GM18858 (cell line): ENCODE data around the gene TMEM150C.
"Not testable (repeated sequence)": the region's sequence is repeated elsewhere in the genome, so short reads cannot be mapped to it uniquely, and the experiment has no call there.

Experiments used
- ATAC-seq: cut with Tn5 transposase; IDR thresholded peaks from one replicate; pipeline ENCODE4 v1.9.1; 2021; ENCODE audit not compliant: unreplicated experiment

Gene TMEM150C

GRCh38 chr4:82569727-82570126 lies 7.9 kb upstream of the TMEM150C start:
- ATAC-seq, result no peak

GRCh38 chr4:82569076-82569475 lies 7.3 kb upstream of the TMEM150C start:
- ATAC-seq, result no peak

GRCh38 chr4:82567444-82567843 lies 5.7 kb upstream of the TMEM150C start:
- no peak for ATAC-seq

GRCh38 chr4:82562564-82562854 lies 721 bp upstream of the TMEM150C start:
- no peak for ATAC-seq

- no peak for ATAC-seq
Measured at GRCh38 chr4:82560853-82561785, 669 bp downstream of the TMEM150C start.

GRCh38 chr4:82559735-82560120 lies 2.1 kb downstream of the TMEM150C start:
- ATAC-seq, result no peak

- ATAC-seq, result not testable (repeated sequence)
Measured at GRCh38 chr4:82559090-82559734, 2.6 kb downstream of the TMEM150C start.

- ATAC-seq, result no peak
Measured at GRCh38 chr4:82555276-82555675, 6.5 kb downstream of the TMEM150C start.

- ATAC-seq, result no peak
Measured at GRCh38 chr4:82553020-82553419, 8.8 kb downstream of the TMEM150C start.

GRCh38 chr4:82551734-82552133 lies 10.1 kb downstream of the TMEM150C start:
- ATAC-seq, result no peak

GRCh38 chr4:82547850-82548249 lies 13.9 kb downstream of the TMEM150C start:
- not testable (repeated sequence) for ATAC-seq

- no peak for ATAC-seq
Measured at GRCh38 chr4:82543131-82543530, 18.7 kb downstream of the TMEM150C start.

GRCh38 chr4:82542642-82543041 lies 19.1 kb downstream of the TMEM150C start:
- no peak for ATAC-seq

GRCh38 chr4:82529322-82529721 lies 32.5 kb downstream of the TMEM150C start:
- ATAC-seq, result no peak

GRCh38 chr4:82528868-82529267 lies 32.9 kb downstream of the TMEM150C start:
- no peak for ATAC-seq

GRCh38 chr4:82528074-82528473 lies 33.7 kb downstream of the TMEM150C start:
- ATAC-seq, result no peak

GRCh38 chr4:82525307-82525911 lies 36.4 kb downstream of the TMEM150C start:
- ATAC-seq, result no peak

GRCh38 chr4:82524570-82525152 lies 37.1 kb downstream of the TMEM150C start:
- ATAC-seq, result no peak

GRCh38 chr4:82523179-82523578 lies 38.6 kb downstream of the TMEM150C start:
- no peak for ATAC-seq

GRCh38 chr4:82522472-82522871 lies 39.3 kb downstream of the TMEM150C start:
- no peak for ATAC-seq

GRCh38 chr4:82521283-82521682 lies 40.5 kb downstream of the TMEM150C start:
- no peak for ATAC-seq

- ATAC-seq, result no peak
Measured at GRCh38 chr4:82519776-82520175, 42.0 kb downstream of the TMEM150C start.
